Gastrocnemius medialis (tissue), 4 donors: Measurements from ENCODE around the gene ELMO1.

Experiments used
- CTCF ChIP-seq, 5 experiments: fragments of 450-650 bp in 3 of 5; fragments of 200-600 bp in 2 of 5; sonication (generic) in 2 of 5; IDR thresholded peaks in 4 of 5; conservative IDR thresholded peaks in 1 of 5; 1 replicate in 4 of 5; 2 replicates in 1 of 5; pipeline ENCODE4 v1.5.1; 2016 to 2019; ENCODE audit warnings: antibody characterized with exemption in 5 of 5, mild to moderate bottlenecking in 3 of 5, moderate library complexity in 3 of 5
- POLR2A ChIP-seq, 2 donors: fragments of 450-650 bp; IDR thresholded peaks; one replicate each; pipeline ENCODE4 v1.6.1; 2017; ENCODE audit warnings: antibody characterized with exemption in 2 of 2, mild to moderate bottlenecking in 2 of 2, moderate library complexity in 2 of 2

GRCh38 chr7:36944838-36945237 lies 503.8 kb downstream of the ELMO1 start:
- TF ChIP-seq CTCF (IDR thresholded peaks at IDR 0.05 in 4 of 5, conservative IDR thresholded peaks at IDR 0.05 in 1 of 5) (no peak), POLR2A (IDR thresholded peaks at IDR 0.05) (no peak)
